HFFc6 (cell line): ENCODE results near the gene CDKN2A. TPM values are rescaled to one million over a fixed set of nuclear protein-coding genes. Genes with fewer than 3 reads are reported as not detected.

Experiments used
- DNase-seq: peaks from one replicate; pipeline ENCODE4 v3.0.0-alpha.2; 2018
- H3K27ac Mint-ChIP-seq: 2 replicates; pipeline ENCODE4 v1.8.0; 2020; ENCODE audit warnings: mild to moderate bottlenecking, mixed read lengths
- H3K27me3 Mint-ChIP-seq: 2 replicates; pipeline ENCODE4 v1.8.0; 2021; ENCODE audit warnings: mild to moderate bottlenecking, moderate library complexity, mixed read lengths; ENCODE audit not compliant: insufficient read depth
- H3K36me3 Mint-ChIP-seq: 2 replicates; pipeline ENCODE4 v1.8.0; 2021; ENCODE audit warnings: low read depth, mixed read lengths
- H3K4me1 Mint-ChIP-seq: 2 replicates; pipeline ENCODE4 v1.8.0; 2020; ENCODE audit warnings: low read depth, mixed read lengths
- H3K4me3 Mint-ChIP-seq: 2 replicates; pipeline ENCODE4 v1.8.0; 2020; ENCODE audit warnings: mild to moderate bottlenecking, moderate library complexity, mixed read lengths
- H3K9me3 Mint-ChIP-seq: 2 replicates; pipeline ENCODE4 v1.8.0; 2020; ENCODE audit warnings: mild to moderate bottlenecking, mixed read lengths
- total RNA-seq, 6 experiments: library from RNA; stranded (reverse); fragmentation: NEBNext Ultra II Directional; extraction: Animal tissue kit (Norgen Biotek cat#: 25700); gene quantifications; 2 replicates in 1 of 6; 3 replicates in 5 of 6; pipeline ENCODE4 v1.2.3, GENCODE V29; 2021
- TF ChIP-seq, protein P1 (sequence below): fragments of 200-600 bp; sonication (generic); IDR thresholded peaks from 2 replicates; pipeline ENCODE4 v1.5.0; 2021; ENCODE audit warnings: antibody characterized with exemption, mild to moderate bottlenecking

Gene CDKN2A
- total RNA-seq, 6 experiments from 2014 or later, result 47.7 to 133 (median 121) TPM

GRCh38 chr9:21985964-21986667 lies 8.1 kb downstream of the CDKN2A start:
- Mint-ChIP-seq H3K27ac (peak overlapping the region; percentile 96), H3K27me3 (no peaks in the 10 kb centered on the region), H3K4me3 (peak overlapping the region; percentile 88; the same call in 1 of the 2 replicates)

DNA sequence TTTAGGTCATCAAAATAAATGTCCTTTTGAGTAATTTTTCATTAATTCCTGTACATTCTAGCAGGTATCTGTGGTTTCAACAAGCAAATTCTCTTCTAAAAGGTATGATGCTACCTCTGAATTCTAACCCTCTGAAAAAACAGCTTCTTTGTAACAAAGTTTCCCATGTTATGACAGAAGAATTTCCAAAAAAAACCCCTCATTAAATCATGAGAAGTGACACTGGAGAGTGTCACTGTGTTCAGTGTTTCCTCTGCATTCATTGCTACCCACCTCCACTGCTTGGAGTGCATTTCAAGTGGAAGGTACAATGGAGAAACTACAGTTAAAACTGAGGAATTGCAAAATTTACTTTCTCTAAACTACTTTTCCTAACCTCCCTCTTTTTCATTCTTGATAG lies 10.1 kb downstream of the CDKN2A start:
- Mint-ChIP-seq H3K9me3 (no peaks in the 10 kb centered on the region), H3K27me3 (no peaks in the 10 kb centered on the region), H3K4me1 (peaks cover 40% of the 10 kb centered on the region), H3K27ac (no peak overlapping the region), H3K4me3 (no peak overlapping the region), H3K36me3 (peaks cover 6% of the 10 kb centered on the region; the same call in 1 of the 2 replicates)
- TF ChIP-seq, protein P1, sequence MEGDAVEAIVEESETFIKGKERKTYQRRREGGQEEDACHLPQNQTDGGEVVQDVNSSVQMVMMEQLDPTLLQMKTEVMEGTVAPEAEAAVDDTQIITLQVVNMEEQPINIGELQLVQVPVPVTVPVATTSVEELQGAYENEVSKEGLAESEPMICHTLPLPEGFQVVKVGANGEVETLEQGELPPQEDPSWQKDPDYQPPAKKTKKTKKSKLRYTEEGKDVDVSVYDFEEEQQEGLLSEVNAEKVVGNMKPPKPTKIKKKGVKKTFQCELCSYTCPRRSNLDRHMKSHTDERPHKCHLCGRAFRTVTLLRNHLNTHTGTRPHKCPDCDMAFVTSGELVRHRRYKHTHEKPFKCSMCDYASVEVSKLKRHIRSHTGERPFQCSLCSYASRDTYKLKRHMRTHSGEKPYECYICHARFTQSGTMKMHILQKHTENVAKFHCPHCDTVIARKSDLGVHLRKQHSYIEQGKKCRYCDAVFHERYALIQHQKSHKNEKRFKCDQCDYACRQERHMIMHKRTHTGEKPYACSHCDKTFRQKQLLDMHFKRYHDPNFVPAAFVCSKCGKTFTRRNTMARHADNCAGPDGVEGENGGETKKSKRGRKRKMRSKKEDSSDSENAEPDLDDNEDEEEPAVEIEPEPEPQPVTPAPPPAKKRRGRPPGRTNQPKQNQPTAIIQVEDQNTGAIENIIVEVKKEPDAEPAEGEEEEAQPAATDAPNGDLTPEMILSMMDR, result no peak
- DNase-seq, result no peak

More at GRCh38 chr9:21985964-21986667, 8.1 kb downstream of the CDKN2A start:
- no peak for DNase-seq
- H3K4me1 Mint-ChIP-seq, result peaks cover 57% of the 10 kb centered on the region
- TF ChIP-seq, protein P1, result no peak
- peaks cover 15% of the 10 kb centered on the region for H3K36me3 Mint-ChIP-seq
- H3K9me3 Mint-ChIP-seq, result no peaks in the 10 kb centered on the region

DNA sequence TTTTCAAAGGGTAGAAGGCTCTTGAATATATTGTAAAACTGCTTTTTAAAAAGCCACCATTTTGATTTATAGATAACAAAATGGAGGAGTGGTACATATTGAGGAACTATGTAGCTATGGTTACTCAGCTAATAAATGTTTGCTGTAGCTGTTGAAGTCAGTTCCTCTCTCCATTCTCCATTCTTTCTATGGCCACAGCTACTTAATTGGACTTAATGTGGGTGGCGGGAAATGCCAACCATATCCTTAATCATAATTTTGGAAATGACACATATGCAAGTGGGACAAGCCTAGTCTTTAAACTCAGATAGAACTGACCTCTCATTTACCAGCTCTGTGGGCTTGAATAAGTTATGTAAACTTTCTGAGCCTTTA lies 10.6 kb downstream of the CDKN2A start:
- Mint-ChIP-seq H3K36me3 (0 out of 2 replicates have a peak, but pooled peaks cover 7% of the 10 kb centered on the region), H3K27me3 (peaks cover 2% of the 10 kb centered on the region; the same call in 1 of the 2 replicates), H3K27ac (no peak overlapping the region), H3K4me3 (no peak overlapping the region), H3K9me3 (no peaks in the 10 kb centered on the region), H3K4me1 (peaks cover 39% of the 10 kb centered on the region)
- no peak for DNase-seq
- TF ChIP-seq, protein P1, result no peak

DNA sequence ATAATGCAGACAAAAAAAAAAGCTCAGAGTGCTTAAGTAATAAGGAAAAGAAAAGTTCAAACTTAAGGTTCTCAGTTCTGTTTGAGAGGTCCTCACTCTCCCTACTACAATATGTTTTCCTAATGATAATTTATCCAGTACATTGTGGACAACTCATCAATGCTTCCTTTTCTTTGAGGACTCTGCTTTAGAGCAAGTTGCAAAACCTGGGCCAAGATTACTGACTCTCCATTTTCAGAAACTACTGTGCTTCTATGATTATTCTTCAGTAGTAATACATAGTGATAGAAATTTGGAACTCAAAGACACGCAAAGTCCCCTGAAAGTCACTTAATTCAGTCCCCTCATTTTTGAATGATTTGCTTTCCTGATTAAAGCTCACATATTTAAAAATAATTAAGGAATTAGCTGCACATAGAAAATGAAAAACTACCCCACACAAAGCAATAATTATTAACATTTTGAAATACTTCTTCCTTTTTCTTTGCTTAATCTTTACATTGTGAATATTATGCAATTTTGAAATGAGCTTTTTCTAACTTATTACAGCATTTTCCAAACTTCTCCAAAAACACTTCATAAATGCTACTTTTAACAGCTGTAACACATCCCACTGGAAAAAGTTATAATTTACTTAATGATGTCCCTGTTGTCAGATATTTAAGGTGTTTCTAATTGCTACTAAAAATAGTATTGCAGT lies 11.2 kb downstream of the CDKN2A start:
- TF ChIP-seq, protein P1, result no peak
- Mint-ChIP-seq H3K27ac (no peak overlapping the region), H3K27me3 (peaks cover 2% of the 10 kb centered on the region; the same call in 1 of the 2 replicates), H3K4me3 (no peak overlapping the region), H3K4me1 (peaks cover 34% of the 10 kb centered on the region), H3K9me3 (no peaks in the 10 kb centered on the region), H3K36me3 (0 out of 2 replicates have a peak, but pooled peaks cover 7% of the 10 kb centered on the region)
- DNase-seq, result no peak

GRCh38 chr9:21982391-21982790 lies 11.8 kb downstream of the CDKN2A start:
- Mint-ChIP-seq H3K4me3 (no peak overlapping the region), H3K4me1 (peaks cover 28% of the 10 kb centered on the region), H3K9me3 (no peaks in the 10 kb centered on the region), H3K36me3 (0 out of 2 replicates have a peak, but pooled peaks cover 7% of the 10 kb centered on the region), H3K27me3 (peaks cover 2% of the 10 kb centered on the region; the same call in 1 of the 2 replicates), H3K27ac (no peak overlapping the region)
- TF ChIP-seq, protein P1, result no peak
- DNase-seq, result no peak
